Measurements from ENCODE around the gene CACNA2D4.

CACNA2D4 gene

GRCh38 chr12:1812650-1813302 lies 105.7 kb downstream of the CACNA2D4 start:
- DNase-seq (ENCODE audit: low read depth) = peak; percentile 85

DNA sequence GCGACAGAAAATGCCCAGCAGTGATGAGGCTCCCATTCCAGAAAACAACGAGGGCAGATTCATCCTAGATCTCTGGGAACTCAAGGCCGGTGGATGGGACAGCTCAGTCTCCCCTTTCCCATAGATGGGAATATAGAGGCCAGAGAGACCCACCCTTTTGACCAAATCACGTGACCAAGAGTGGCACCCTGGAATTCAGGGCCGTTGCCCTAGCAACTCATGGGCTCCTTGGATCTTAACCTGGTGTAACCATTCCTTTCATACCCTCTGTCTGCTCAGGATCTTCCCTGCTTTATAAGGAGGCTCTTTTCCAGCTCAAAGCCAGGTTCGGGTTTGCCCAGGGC lies 106.5 kb downstream of the CACNA2D4 start:
- DNase-seq (ENCODE audit: low read depth) = no peak

DNA sequence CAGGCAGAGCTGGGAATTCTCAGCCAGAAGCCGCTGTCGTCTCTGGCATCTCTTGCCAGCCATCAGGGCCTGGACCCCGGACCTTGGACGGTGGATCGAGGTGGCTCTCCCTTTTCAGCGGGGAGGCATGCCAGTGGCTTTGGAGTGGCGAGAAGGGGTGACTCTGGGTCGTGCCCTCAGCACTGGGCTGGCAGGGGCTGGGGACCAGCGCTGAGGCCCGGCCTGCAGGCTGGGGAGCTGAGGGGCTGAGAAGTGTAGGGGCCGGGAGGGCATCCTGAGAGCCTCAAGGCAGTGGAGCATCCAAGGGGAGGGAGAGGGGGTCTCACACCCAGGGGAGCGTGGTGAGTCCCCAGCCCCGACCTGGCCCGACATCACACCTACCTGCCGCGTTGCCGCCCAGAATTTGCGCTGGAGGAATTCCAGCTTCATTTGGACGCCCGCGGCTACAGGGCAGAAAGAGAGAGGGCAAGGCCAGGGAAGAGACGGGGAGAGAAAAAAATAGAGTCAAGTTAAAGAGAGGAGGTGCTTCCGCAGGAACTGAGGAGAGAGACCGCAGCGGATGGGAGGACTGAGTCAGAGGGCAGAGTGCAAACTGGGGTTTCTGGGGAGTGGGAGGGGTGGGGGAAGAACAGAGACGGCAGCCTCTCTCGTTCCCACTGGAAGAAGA lies 107.0 kb downstream of the CACNA2D4 start:
- peak; percentile 83 for DNase-seq (ENCODE audit: low read depth)

GRCh38 chr12:1810931-1811280 lies 107.5 kb downstream of the CACNA2D4 start:
- DNase-seq (ENCODE audit: low read depth) = no peak

- peak; percentile 75 for DNase-seq (ENCODE audit: low read depth)
These were observed 108.1 kb downstream of the CACNA2D4 start for GRCh38 chr12:1810201-1810930.

GRCh38 chr12:1809591-1810190 lies 108.8 kb downstream of the CACNA2D4 start:
- no peak for DNase-seq (ENCODE audit: low read depth)

- DNase-seq (ENCODE audit: low read depth) = no peak
These were observed 109.5 kb downstream of the CACNA2D4 start for GRCh38 chr12:1808798-1809480.

- DNase-seq (ENCODE audit: low read depth) = no peak
These were observed 110.2 kb downstream of the CACNA2D4 start for GRCh38 chr12:1808036-1808797.

DNA sequence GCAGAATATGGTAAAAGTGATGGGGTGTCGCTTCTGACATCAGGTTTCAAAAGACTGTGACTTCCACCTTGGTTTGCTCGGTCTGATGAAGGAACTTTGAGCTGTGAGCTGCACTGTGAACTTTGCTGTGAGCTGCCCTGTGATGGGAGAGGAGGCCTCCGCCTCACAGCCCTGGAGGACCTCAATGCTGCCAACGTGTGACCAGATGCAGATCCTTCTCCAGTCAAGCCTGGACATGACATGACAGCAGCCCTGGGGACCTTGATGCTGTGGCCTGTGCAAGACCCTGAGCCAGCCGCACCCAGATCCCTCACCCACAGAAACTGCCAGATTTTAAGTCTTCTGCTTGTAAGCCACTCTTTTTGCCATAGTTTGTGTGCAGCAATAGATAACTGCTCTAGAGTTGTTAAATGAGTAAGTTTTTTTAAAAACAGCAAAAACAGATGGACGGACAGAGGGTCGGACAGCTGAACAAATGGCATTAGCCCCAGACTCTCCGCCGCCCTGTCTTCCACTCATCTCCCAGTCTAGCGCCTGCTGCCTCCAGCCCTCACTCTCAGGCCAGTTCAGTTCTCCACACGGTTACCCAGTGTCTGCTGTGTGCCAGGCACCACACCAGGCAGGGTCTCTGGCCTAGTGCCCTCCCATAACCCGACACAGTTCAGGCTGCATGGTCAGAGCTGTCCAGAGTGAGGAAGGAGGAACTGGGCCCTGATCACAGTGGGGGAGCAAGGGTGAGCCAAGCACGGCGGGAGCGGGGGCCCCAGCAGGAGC lies 111.2 kb downstream of the CACNA2D4 start:
- no peak for DNase-seq (ENCODE audit: low read depth)

DNA sequence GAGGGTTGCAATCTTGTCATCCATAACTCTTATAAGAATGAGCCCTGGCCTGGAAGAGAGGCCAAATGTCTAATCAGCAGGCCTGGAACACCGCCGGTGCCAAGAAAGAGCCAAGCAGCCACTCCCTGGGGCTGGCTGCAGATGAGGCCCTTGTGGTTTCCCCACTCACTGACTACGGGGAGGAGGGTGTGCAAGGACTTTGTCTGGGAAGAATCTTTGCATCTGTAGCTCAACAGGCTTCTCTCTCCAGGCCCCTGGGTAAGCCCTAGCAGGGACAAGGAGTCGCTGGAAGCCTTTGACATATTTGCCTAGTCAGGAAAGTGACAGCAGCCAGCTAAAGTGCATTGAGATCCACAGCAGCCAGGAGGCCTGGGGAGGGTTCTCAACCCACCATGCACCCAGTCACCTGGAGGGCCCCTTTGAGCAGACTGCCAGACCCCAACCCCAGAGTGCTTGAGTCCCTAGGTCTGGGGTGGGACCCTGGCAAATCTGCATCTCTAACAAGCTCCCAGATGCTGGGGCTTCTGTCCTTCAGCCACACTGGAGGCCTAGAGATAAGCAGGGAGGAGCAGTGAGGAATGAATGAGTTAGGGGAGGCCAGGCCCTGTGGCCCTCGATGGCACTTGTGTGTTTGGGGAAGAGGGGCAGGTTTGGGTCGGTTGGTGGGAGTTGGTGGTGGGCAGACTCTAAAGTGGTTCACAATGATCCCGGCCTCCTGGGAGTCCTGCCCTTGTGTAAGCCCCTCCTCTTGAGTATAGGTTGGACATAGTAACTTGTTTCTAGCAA lies 112.0 kb downstream of the CACNA2D4 start:
- no peak for DNase-seq (ENCODE audit: low read depth)

DNA sequence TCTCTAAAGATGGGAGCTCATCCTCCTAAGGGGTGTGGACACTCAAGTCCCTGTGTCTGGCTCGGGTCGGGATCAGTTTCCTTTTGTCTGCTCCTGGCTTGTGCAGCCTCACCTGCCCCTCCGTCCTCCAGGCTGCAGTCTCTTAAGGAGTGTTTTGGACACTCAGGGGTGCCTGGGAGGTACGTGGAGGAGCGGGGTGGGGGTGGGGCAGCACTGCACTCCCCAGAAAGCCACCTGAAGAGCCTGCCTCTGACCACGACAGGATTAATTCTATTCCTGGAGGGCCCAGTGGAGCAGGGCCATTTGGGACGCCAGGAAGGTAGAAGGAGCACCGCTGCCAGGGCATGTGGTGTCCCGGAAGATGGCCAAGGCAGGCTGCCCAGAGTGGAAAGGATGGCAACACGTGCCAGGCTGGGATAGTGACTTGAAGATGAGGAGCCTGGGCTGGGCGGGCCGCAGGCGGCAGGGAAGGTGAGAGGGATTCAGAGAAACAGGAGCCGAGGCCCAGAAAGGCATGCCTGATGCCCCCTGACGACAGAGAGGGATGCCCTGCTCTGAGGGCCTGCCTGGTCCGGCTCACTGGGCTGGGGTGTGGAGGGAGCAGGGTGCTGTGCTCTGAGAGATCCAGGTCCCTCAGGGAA lies 112.9 kb downstream of the CACNA2D4 start:
- DNase-seq (ENCODE audit: low read depth) = no peak

- DNase-seq (ENCODE audit: low read depth) = peak; percentile 91
These were observed 113.7 kb downstream of the CACNA2D4 start for GRCh38 chr12:1804545-1805332.

- no peak for DNase-seq (ENCODE audit: low read depth)
These were observed 114.7 kb downstream of the CACNA2D4 start for GRCh38 chr12:1803736-1804135.

- DNase-seq (ENCODE audit: low read depth) = peak; percentile 44
These were observed 117.0 kb downstream of the CACNA2D4 start for GRCh38 chr12:1801303-1801975.

- peak; percentile 39 for DNase-seq (ENCODE audit: low read depth)
These were observed 117.8 kb downstream of the CACNA2D4 start for GRCh38 chr12:1800401-1801302.

GRCh38 chr12:1799882-1800400 lies 118.5 kb downstream of the CACNA2D4 start:
- DNase-seq (ENCODE audit: low read depth) = no peak
